GM18868 (cell line): ENCODE data around the gene SELENOT.

ENCODE experiments used
- ATAC-seq: cut with Tn5 transposase; IDR thresholded peaks from one replicate; pipeline ENCODE4 v1.9.1; 2021; ENCODE audit warnings: mild to moderate bottlenecking, moderate library complexity; ENCODE audit not compliant: unreplicated experiment

Gene SELENOT

GRCh38 chr3:150662410-150663200 lies 59.5 kb downstream of the SELENOT start:
- no peak for ATAC-seq

GRCh38 chr3:150663461-150663860 lies 60.3 kb downstream of the SELENOT start:
- ATAC-seq: no peak

GRCh38 chr3:150666167-150666566 lies 63.0 kb downstream of the SELENOT start:
- ATAC-seq: no peak

- no peak for ATAC-seq
Observed at GRCh38 chr3:150673966-150674365, 70.8 kb downstream of the SELENOT start.

GRCh38 chr3:150675587-150675986 lies 72.5 kb downstream of the SELENOT start:
- no peak for ATAC-seq
